Gastrocnemius medialis (tissue), 4 donors: ENCODE measurements around the gene PUM1.

ENCODE experiments used
- POLR2A ChIP-seq, 2 donors: fragments of 450-650 bp; IDR thresholded peaks; one replicate each; pipeline ENCODE4 v1.6.1; 2017; ENCODE audit warnings: antibody characterized with exemption in 2 of 2, mild to moderate bottlenecking in 2 of 2, moderate library complexity in 2 of 2
- TF ChIP-seq, protein P1 (sequence below), 5 experiments: fragments of 450-650 bp in 3 of 5; fragments of 200-600 bp in 2 of 5; sonication (generic) in 2 of 5; IDR thresholded peaks in 4 of 5; conservative IDR thresholded peaks in 1 of 5; 1 replicate in 4 of 5; 2 replicates in 1 of 5; pipeline ENCODE4 v1.5.1; 2016 to 2019; ENCODE audit warnings: antibody characterized with exemption in 5 of 5, mild to moderate bottlenecking in 3 of 5, moderate library complexity in 3 of 5

DNA sequence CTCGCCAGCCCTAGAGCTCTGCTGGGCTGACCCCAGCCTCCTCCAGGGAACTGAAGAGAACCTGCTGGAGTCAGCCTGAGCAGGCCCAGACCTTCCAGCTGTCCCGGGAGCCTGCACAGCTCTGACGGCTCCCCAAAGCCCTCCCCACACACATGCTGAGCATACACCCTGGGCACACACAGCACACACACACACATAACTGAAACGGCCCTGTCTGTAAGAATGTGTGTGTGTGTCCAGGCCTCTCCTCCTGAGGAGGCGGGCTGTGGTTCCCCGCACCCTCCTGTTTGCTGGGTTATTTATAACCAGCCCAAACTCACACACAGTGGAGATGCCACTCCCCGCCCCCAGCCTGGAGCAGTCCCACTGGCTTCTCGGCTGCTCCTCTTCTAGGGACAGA is 177.1 kb downstream of the PUM1 start:
- TF ChIP-seq POLR2A (IDR thresholded peaks at IDR 0.05) = no peak
- TF ChIP-seq, protein P1, sequence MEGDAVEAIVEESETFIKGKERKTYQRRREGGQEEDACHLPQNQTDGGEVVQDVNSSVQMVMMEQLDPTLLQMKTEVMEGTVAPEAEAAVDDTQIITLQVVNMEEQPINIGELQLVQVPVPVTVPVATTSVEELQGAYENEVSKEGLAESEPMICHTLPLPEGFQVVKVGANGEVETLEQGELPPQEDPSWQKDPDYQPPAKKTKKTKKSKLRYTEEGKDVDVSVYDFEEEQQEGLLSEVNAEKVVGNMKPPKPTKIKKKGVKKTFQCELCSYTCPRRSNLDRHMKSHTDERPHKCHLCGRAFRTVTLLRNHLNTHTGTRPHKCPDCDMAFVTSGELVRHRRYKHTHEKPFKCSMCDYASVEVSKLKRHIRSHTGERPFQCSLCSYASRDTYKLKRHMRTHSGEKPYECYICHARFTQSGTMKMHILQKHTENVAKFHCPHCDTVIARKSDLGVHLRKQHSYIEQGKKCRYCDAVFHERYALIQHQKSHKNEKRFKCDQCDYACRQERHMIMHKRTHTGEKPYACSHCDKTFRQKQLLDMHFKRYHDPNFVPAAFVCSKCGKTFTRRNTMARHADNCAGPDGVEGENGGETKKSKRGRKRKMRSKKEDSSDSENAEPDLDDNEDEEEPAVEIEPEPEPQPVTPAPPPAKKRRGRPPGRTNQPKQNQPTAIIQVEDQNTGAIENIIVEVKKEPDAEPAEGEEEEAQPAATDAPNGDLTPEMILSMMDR (IDR thresholded peaks at IDR 0.05 in 4 of 5, conservative IDR thresholded peaks at IDR 0.05 in 1 of 5) = no peak
